Head of caudate nucleus (tissue), 42 donors: ENCODE results near the gene IL20RA.

Source experiments
- DNase-seq, 42 donors: peaks; one replicate each; pipeline versions ENCODE4 v3.0.0 to v3.0.0-alpha.2; 2020 to 2021; ENCODE audit warnings: mixed read lengths in 7 of 42
- intact Hi-C: fragments of 100-400 bp; cut with DNase I; formaldehyde crosslinking; loops from one replicate; pipeline ENCODE4 v1.15.0; 2022

IL20RA gene

GRCh38 chr6:137051790-137052472 is 7.2 kb upstream of the IL20RA start:
- DNase-seq, result no peak
- intact Hi-C loops, result no loop called here

GRCh38 chr6:137049095-137049494 is 4.3 kb upstream of the IL20RA start:
- DNase-seq, result no peak
- intact Hi-C loops, result no loop called here

- intact Hi-C loops, result no loop called here
- DNase-seq, result no peak
Observed at GRCh38 chr6:137046871-137047412, 2.2 kb upstream of the IL20RA start.

GRCh38 chr6:137045222-137045789 is 541 bp upstream of the IL20RA start:
- intact Hi-C loops, result no loop called here

GRCh38 chr6:137043710-137044365 is 927 bp downstream of the IL20RA start:
- intact Hi-C loops, result no loop called here
- peak in 12 of 42 donors; percentile 1 to 43 (median 16) for DNase-seq

More at GRCh38 chr6:137045222-137045789, 541 bp upstream of the IL20RA start:
- DNase-seq, result no peak

- intact Hi-C loops, result no loop called here
- no peak for DNase-seq
Observed at GRCh38 chr6:137040393-137040792, 4.4 kb downstream of the IL20RA start.

GRCh38 chr6:137039010-137039409 is 5.8 kb downstream of the IL20RA start:
- DNase-seq, result no peak
- intact Hi-C loops, result no loop called here

GRCh38 chr6:137036566-137037300 is 8.0 kb downstream of the IL20RA start:
- no peak for DNase-seq
- intact Hi-C loops, result no loop called here

GRCh38 chr6:137033828-137034227 is 10.9 kb downstream of the IL20RA start:
- intact Hi-C loops, result no loop called here
- no peak for DNase-seq

- DNase-seq, result no peak
- intact Hi-C loops, result no loop called here
Observed at GRCh38 chr6:137031122-137031521, 13.6 kb downstream of the IL20RA start.

GRCh38 chr6:137028912-137029311 is 15.9 kb downstream of the IL20RA start:
- DNase-seq, result no peak
- intact Hi-C loops, result no loop called here

GRCh38 chr6:137025786-137026730 is 18.7 kb downstream of the IL20RA start:
- intact Hi-C loops, result no loop called here

GRCh38 chr6:137024237-137024990 is 20.4 kb downstream of the IL20RA start:
- intact Hi-C loops, result no loop called here

More at GRCh38 chr6:137025786-137026730, 18.7 kb downstream of the IL20RA start:
- DNase-seq, result no peak

GRCh38 chr6:137020776-137021175 is 24.0 kb downstream of the IL20RA start:
- intact Hi-C loops, result no loop called here
- DNase-seq, result no peak

More at GRCh38 chr6:137024237-137024990, 20.4 kb downstream of the IL20RA start:
- DNase-seq, result no peak

GRCh38 chr6:137019476-137020272 is 25.1 kb downstream of the IL20RA start:
- DNase-seq, result no peak
- intact Hi-C loops, result no loop called here

GRCh38 chr6:137017081-137017480 is 27.7 kb downstream of the IL20RA start:
- intact Hi-C loops, result no loop called here
- DNase-seq, result no peak

- DNase-seq, result no peak
- intact Hi-C loops, result no loop called here
Observed at GRCh38 chr6:137016356-137016755, 28.4 kb downstream of the IL20RA start.
